M059J (cell line): Measurements from ENCODE around the gene EZH2. TPM values are rescaled to one million over a fixed set of nuclear protein-coding genes. Genes with fewer than 3 reads are reported as not detected.

ENCODE experiments used
- DNase-seq: peaks from one replicate; pipeline ENCODE4 v3.0.0-alpha.2; 2012; ENCODE audit warnings: low read depth
- total RNA-seq: library from RNA; depleted of rRNA; stranded (reverse); fragments of >200 nt; shearing (Covaris generic); gene quantifications from 2 replicates; pipeline ENCODE4 v1.2.3, GENCODE V29; 2014; rRNA removed

Gene EZH2
- 19.5 and 37.1 TPM in 2 replicates for total RNA-seq

DNA sequence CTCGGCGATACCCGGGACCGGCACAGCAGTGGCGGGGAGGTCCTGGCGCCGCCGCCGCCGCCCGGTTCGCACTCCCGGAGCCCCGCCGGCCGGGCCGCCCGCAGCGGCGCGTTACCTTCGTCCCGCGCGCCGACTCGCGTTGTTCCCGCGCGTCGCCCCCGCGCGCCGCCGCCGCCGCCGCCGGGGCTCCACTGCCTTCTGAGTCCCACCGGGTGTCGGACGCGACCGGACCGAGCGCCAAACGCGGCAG, at the start of gene EZH2:
TSS of gene EZH2 (minus strand) at position 243 of the 250 bp plus-strand sequence. CDS start 36,993 bp downstream, outside the sequence.
- no peak for DNase-seq

DNA sequence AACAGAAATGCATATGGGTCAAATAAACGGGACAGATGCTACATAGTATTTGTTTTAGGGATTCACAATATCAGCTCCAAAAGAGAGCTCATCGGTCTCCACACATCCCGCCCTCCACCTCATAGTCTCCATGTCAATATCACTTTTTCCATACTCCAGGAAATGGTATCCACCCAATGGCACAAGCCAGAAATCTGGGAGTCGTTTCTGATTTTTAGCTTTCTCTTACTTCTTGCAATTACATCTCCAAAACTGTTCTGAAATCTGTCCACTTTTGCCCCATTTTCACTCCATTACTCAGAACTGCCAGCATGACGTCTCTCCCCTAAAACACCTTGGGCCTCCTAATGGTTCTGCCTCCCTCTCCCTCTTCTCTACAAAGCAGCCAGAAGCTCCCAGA, 47.4 kb upstream of the EZH2 start:
- no peak for DNase-seq

DNA sequence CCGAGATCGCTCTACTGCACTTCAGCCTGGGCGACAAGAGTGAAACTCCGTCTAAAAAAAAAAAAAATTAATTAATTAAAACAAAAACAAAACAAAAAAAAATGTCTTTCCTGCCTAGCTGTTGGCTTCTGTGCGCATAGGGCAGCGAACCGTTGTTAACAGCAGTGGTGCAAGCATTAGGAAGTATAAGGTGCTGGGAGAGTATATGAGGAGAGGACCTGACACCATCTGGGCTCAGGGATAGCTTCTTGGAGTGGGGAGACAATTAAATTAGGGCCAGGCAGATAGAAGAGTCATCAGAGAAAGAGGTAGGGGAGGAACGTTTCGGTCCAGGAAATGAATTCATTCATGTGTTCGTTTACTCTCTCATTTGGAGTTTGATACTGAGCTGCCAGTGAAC, 46.2 kb upstream of the EZH2 start:
- DNase-seq: no peak

DNA sequence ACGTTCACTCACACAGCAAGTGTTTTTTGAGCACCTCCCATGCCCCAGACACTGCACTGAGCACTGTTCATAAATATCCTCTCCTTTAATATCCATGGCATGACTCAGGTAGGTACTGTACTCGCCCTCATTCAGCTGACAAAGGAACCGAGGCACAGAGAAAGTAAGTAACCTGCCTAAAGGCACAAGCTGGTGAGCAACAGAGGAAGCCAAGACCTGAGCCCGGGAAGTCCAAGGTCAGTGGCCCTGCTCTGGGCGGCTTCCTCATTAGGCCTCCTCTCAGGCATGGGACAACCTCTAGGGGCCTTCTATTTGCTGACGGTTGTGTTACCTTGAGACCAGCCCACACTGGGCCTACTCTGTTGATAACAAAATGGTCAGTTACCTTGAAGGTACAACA, 45.1 kb upstream of the EZH2 start:
- no peak for DNase-seq

DNA sequence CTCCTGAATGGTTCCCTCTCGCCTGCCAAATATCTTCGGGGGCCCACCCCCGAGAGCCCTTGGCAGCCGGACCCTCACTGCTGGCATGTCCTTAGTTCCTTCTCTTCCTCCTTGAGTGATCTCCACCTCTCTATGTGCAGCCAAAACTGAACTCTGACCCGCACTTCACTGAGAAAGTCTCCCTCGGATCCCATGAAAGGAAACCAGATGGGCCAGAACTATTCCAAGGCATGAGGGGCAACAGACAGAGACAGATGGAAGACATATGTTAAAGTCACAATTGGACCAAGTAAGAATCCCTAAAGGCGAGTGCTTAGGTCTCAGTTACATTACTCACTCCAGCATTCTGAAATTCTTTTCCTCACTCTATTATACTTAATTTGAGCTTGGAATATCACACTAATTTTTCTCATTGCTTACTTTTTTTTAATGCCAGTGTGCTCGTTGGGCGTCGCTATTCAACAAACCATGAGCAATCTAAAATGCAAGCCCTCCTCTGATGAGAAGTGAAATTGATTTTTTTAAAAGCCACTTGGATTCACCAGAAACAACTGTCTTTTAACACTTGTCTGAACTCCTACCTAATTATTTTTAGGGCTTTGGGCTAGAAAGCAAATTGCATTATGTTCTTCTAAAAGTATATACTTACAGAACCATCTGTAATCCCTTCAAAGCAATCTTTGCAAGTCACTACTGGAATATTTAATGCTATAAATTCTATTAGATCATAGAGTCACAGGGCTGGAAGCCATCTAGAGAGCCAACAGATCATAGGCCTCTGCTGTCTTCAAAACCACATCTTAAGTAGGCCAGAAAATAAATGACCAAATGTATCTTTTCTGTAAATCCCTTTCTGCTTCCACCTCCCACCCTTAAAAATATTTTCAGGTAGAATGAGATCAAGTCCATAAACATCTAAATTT, 43.3 kb upstream of the EZH2 start:
- DNase-seq: no peak

DNA sequence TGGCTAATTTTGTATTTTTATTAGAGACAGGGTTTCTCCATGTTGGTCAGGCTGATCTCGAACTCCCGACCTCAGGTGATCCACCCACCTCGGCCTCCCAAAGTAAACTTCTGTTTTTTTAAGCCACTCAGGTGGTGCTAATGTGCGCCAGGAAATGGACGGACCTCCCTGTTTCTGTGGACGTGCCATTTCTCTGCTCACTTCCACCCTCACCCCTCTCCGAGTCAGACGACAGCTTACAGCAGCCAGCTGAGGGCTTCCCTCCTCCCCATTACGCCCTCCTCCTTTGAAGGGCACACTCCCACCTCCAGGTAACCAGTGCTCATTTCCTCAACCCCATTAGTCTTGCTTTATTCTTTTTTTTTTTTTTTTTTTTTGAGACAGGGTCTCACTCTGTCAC, 41.7 kb upstream of the EZH2 start:
- no peak for DNase-seq

DNA sequence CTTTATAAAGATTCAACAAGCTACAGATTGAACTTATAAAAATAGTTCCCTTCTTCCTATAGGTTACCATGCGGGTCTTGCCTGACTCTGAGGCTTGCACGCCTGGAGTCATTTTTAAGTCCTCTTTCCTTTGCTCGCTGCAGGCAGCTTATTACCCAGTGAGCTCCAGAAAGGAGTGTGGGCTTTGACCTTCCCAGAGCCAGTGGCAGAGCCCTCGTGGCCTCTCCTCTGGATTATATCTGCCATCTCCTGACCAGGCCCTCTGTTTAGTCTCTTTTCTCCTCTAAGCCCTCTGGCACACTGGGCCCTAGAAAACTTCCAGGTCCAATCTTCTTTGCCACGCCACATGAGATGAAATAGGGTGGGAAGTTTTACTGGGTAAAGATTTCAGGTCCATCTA, 39.9 kb upstream of the EZH2 start:
- DNase-seq: no peak

DNA sequence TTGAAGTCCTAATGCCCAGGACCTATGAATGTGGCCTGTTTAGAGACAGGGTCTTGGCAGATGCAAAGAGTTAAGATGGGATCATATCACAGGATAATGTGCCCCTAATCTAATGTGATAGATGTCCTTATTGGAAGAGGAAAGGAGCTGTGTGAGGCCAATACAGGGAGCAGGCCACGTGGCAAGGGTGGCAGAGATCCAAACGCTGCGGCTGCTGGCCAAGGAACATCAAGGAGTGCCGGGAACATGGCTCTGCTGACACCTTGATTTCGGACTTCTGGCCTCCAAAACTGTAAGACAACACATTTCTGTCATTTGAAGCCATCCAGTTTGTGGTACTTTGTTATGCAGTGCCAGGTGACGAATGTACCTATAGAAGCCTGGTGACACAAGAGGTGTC, 37.7 kb upstream of the EZH2 start:
- no peak for DNase-seq

DNA sequence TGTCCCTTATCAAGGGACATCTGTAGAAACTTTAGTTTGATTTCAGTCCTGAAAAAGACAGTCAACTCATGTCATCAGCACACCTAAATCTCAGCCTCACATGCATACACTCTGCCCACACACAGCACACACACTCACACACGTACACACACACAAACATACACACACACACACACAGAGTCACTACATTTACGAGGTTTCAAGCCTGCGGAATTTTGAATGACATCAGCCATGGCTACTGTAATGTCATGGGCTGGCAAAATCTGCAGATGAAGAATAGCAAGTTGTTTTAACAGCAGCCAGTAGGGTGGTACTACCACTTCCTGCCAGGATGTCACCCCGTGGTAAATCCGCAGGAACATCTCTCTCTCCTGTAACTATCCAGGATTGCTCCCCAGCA, 37.1 kb upstream of the EZH2 start:
- no peak for DNase-seq

DNA sequence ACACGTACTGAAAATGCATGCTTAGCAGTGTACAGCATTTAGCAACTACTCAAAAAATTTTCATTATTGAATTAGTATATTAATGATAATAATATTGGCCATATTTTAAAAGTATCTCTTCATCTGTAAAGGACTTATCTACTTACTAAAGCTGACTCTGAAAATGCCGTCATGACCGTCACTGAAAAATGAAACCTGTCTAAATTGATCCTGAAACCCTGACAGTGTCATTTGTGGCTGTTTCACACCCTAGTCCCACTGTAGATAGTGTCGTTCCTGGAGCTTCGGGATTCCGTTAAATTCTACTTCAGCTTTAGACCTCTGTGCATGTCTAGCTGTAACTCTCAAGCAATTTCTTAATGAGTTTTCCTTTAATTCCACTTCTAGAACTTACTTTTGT, 35.8 kb upstream of the EZH2 start:
- no peak for DNase-seq

DNA sequence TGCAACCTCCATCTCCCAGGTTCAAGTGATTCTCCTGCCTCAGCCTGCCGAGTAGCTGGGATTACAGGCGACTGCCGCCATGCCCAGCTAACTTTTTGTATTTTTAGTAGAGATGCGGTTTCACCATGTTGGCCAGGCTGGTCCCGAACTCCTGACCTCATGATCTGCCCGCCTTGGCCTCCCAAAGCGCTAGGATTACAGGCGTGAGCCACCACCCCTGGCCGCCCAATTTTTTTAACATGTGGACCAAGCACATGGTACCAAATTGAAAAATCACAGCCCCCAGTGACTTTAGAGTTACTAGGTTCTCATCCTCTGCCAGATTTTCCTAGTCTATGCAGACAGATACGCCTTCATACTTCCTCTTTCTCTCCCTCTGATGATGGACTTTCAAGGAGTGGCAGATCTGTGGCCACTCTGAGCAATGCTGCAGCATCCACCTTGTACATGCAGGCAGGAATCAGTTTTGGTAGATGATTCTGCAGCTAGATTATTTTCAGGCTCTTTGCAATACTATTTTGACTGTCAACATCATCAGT, 34.0 kb upstream of the EZH2 start:
- DNase-seq: no peak

DNA sequence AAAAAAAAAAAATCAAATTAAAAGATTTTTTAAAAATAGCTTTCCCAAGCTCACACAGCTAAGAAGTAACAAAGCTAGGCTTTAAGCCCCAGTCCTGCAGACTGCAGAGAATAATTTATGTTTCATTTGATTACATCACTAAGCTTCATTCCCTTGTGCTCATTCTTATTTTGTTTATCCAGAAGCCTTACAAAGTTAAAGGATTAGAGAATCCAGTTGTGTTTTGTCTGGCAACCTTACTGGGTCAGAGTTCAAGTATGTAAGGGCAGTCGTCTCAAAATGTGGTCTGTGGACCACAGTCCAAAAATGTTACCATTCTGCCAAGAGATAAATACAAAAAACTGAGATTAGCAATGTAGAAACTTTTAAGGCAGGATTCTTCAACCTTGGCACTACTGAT, 32.1 kb upstream of the EZH2 start:
- peak; percentile 58 for DNase-seq

DNA sequence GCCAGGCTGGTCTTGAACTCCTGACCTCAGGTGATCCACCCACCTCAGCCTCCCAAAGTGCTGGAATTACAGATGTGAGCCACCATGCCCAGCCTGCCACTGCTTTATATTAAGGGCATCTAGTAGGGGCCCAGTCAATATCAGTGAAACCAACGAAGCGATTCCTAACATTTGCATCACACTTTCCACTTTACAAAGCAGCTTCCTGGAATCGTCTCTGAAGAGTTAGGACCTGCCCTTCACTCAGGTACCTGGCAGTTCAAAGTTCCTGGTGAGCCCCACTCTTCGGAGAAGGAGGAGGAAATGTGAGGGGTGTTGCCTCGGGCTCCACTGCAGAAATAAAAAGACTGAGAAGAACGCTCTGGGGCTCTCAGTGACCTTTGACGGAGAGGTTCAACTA, 31.1 kb upstream of the EZH2 start:
- DNase-seq: no peak

DNA sequence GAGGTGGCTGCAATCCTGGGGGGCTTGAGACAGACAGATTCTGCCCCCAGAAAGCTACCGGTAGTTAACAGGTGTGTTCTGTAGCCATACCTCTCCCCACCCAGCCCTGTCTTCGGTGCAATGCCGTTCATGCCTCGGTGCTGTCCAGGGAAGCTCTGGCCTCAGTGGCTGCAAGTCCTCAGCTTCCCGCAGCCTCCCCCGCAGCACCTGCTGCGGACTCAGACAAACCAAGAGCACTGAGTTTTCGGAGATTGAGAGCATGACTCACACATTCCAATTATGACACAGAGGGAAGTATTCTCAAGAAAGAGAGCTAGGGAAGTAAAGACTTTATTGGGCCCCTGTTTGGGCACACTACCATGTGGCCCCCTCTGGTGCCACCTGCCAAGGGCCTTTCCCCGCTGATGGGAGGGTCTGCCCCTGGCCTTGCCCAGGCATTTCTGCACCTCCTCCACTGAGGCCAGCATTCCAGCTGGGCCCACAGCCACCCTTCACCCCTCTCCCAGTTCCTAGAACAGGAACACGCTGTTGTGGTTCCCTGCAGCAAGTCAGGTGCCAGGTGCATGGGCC, 30.2 kb upstream of the EZH2 start:
- DNase-seq: peak; percentile 76

DNA sequence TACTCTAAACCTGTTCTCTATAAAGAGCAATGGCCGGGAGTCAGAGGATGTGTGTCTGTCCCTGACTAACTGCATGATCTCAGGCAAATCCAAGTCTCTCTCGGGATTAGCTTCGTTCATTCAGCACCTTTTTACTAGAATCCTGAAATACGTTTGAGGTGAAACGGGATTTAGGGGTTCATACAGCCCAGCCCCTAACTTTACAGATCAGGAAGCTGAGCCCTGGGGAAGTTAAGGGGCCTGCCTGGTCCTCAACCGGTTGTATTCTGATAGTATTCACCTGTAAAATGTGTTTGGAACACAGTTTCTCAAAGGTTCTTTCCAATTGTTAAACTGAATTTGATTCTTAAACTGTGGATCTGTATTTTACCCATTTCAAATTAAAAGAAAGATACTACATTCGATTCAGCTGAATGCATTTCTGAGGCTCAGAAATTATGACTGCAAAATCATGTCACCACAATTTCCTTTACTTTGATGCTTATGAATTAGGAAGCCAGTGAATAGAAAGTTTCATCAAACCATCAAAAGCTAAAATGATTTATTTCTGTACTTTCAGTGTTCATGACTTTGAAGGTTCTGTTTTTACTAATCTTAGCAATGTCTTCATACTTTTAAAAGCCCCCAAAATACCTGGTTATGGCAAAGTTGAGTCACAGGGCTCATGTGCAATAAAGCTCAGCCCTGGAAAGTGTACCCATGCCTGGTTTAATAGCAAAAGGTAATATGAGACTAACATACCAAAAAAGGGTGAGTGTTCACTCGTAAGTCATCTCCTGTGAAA, 28.9 kb upstream of the EZH2 start:
- no peak for DNase-seq

DNA sequence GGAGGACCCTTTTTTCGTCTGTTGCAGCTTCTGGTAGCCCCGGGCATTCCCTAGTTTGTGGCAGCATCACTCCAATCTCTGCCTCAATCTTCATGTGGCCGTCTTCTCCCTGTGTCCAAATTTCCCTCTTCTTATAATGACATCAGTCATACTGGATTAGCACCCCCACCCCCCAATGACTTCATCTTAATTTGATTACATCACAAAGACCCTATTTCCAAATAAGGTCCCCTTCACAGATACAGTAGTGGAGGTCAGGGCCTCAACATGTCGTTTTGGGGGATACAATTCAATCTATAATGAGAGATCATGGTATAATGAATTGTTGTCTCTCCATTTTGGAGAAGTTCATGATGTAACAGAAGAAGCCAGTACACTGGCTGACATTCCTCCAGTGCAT, 28.1 kb upstream of the EZH2 start:
- DNase-seq: no peak

DNA sequence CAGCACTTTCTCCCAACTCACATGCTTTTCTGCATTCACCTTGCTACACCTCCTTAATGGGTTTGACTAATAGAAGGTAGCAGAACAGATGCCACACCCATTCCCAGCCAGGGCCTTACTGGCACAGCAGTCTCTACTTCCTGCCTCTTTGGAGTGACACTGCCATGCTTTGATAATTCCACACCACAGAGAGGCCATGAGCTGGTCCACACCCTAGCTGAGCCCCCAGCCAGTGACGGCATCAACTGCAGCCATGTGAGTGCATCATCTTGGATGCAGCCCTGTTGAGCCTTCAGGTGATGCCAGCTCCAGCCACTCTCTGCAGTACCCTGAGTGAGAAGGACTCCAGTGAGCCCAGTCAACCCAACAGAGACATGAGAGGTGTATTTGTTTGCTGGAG, 27.5 kb upstream of the EZH2 start:
- DNase-seq: no peak

DNA sequence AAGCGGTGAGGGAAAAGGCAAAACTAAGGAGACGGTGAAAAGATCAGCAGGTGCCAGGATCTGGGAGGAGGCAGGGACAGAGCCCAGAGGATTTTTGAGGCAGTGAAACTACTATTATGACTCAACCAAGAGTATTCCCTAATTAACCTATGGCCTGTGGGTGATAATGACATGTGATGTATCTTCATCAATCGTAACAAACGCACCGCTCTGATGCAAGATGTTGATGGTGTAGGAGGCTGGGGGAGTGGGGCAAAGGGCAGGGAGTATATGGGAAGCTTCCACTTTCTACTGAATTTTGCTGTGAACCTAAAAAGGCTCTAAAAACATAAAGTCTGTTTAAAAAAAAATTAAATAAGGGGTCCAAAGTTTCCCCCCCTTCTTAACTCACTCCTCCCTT, 25.5 kb upstream of the EZH2 start:
- DNase-seq: no peak

DNA sequence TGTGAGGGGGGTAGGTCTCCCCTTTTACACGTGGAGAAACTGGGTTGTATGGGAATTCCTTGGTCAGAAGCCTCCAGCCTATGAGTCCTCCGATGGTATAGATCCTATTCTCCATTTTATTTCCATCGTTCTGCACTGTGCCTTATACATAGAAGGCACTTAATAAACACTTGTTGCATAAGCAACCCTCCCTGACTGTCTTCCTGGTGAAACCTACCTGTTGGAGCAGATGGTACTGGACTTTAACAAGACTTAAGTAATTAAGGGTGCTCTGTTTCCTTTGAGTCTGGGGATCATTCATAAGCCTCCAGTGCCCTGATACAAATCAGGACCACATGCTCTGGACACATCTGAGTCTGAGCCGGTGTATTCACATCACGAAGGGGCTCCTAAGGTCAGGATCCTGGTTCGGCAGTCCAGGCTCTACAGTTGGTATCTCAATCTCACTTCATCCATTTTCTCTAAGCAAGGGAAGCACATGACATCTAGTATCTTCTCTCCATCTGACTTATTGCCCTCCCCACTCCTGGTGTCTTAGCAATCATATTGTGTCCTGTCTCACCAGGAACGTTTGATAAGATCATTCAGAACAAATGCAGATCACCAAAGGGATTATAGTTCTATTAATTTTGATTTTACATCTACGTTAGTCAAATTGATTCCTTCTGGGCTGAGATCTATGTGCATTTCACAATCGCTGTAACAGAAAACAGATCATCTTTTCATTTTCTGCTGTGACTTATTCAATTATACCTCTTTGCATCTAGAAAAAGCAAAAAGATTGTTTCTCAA, 22.8 kb upstream of the EZH2 start:
- DNase-seq: no peak

DNA sequence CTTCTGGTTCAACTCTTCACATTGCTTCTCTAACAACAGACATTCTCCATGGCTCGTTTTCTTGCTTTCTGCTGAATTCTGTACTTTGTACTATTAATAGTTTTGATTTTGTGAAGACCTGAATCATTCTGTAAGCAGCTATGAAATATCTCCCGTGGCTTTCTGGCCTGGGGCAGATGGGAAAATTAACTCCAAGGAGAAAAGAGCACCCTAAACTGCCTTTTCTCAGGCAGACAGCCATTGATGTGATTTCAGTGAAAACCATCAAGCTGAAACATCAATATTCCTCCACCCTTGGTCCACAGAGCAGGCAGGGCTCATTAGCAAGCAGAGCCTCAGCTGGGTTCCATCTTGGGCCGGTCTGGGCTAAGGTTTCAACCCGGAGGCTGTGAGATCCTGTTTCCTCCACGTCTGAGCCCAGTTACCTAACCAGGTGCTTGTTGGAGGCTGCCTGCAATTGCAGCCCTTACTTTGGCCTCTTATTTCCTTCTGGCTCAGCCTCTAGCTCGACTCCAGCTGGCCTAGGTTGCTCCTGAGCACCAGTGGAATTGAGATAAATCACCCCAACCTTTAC, 21.1 kb upstream of the EZH2 start:
- DNase-seq: no peak

DNA sequence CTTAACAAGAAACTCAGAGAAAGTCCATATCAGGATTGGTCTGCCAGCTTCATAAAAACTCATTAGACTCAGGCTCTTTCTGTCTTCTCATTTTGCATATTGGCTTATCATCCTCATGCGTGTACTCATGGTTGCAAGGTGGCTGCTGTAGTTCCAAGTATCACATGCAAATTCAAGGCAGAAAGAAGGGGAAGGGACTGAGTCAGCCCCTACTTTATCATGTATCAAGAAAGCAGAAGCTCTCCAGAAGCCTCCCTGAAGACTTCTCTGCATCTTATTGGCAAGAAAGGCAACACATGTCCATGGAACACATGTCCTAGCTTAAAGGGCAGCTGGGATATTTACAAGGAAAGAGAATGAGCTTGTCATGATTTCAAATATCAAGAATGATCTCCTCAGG, 19.4 kb upstream of the EZH2 start:
- DNase-seq: no peak

DNA sequence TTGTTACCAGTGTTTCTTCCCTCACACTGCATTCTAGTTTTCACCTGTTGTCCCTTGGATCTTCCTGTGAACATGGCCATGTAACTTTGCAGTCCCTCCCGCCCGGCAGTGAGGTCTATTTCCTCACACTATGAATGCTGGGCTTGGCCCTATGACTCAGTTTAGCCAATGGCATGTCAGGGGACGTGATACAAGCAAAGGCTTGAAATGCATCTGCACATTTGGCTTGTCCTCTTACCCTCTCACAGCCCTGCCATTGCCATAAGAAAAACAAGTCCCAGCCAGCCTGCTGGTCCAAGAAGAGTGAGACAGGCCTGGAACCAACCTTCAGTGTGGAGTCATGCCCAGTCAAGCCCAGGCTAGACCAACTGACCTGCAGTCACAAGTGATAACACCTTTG, 17.1 kb upstream of the EZH2 start:
- no peak for DNase-seq
